ENCODE data around the gene LRIT3. TPM values are rescaled to one million over a fixed set of nuclear protein-coding genes. Genes with fewer than 3 reads are reported as not detected.
"Not testable (repeated sequence)": the region's sequence is repeated elsewhere in the genome, so short reads cannot be mapped to it uniquely, and the experiment has no call there.

LRIT3 gene
- total RNA-seq, 1 experiment from 2014 or later = 0.19 TPM

- H3K27ac ChIP-seq (ENCODE audit: low read length) = no peak within 1 kb of the TSS
- no peak for DNase-seq
- H3K27me3 ChIP-seq (ENCODE audit: low read length) = no peaks in the 10 kb centered on the region
Observed at GRCh38 chr4:109827672-109828071, 20.2 kb upstream of the LRIT3 start, which contains the start of gene RRH. TSS of gene RRH (plus strand) at chr4:109827972. CDS start at chr4:109828028, 56 bp downstream.

GRCh38 chr4:109833756-109834155, 14.2 kb upstream of the LRIT3 start:
- Histone ChIP-seq H3K4me3 (ENCODE audit: low read length) (no peak overlapping the region), H3K4me1 (ENCODE audit: low read length) (no peaks in the 10 kb centered on the region), H3K9me3 (ENCODE audit: low read length) (no peaks in the 10 kb centered on the region), H2AFZ (ENCODE audit: low read length) (no peak overlapping the region), H3K27me3 (ENCODE audit: low read length) (no peaks in the 10 kb centered on the region), H3K9me2 (replicated peaks; ENCODE audit: insufficient read depth, low read length) (no peaks in the 10 kb centered on the region), H3K9ac (ENCODE audit: low read length) (no peak overlapping the region), H3K36me3 (ENCODE audit: insufficient read depth, low read length) (no peaks in the 10 kb centered on the region), H3K27ac (ENCODE audit: low read length) (no peak overlapping the region), H3K79me2 (ENCODE audit: low read length) (no peaks in the 10 kb centered on the region), H4K20me1 (ENCODE audit: insufficient read depth, low read depth, low read length) (no peaks in the 10 kb centered on the region), H3K4me2 (ENCODE audit: low read depth, low read length, poor library complexity, severe bottlenecking) (no peak overlapping the region)
- DNase-seq = no peak

More at GRCh38 chr4:109827672-109828071, 20.2 kb upstream of the LRIT3 start, which contains the start of gene RRH:
- H2AFZ ChIP-seq (ENCODE audit: low read length) = no peak within 1 kb of the TSS
- H3K9ac ChIP-seq (ENCODE audit: low read length) = no peak within 1 kb of the TSS
- H3K9me3 ChIP-seq (ENCODE audit: low read length) = no peaks in the 10 kb centered on the region
- peaks cover 2% of the 10 kb centered on the region; the same call in 1 of the 2 replicates for H3K79me2 ChIP-seq (ENCODE audit: low read length)
- peaks cover 28% of the 10 kb centered on the region; the same call in 1 of the 2 replicates for H3K36me3 ChIP-seq (ENCODE audit: insufficient read depth, low read length)
- H3K9me2 ChIP-seq (replicated peaks; ENCODE audit: insufficient read depth, low read length) = no peaks in the 10 kb centered on the region
- no peaks in the 10 kb centered on the region for H3K4me1 ChIP-seq (ENCODE audit: low read length)
- H4K20me1 ChIP-seq (ENCODE audit: insufficient read depth, low read depth, low read length) = no peaks in the 10 kb centered on the region
- H3K4me2 ChIP-seq (ENCODE audit: low read depth, low read length, poor library complexity, severe bottlenecking) = no peak within 1 kb of the TSS
- no peak within 1 kb of the TSS for H3K4me3 ChIP-seq (ENCODE audit: low read length)

- no peak overlapping the region for H3K27ac ChIP-seq (ENCODE audit: low read length)
- no peaks in the 10 kb centered on the region for H3K27me3 ChIP-seq (ENCODE audit: low read length)
- H3K4me2 ChIP-seq (ENCODE audit: low read depth, low read length, poor library complexity, severe bottlenecking) = no peak overlapping the region
- no peaks in the 10 kb centered on the region for H3K36me3 ChIP-seq (ENCODE audit: insufficient read depth, low read length)
- H3K9me2 ChIP-seq (replicated peaks; ENCODE audit: insufficient read depth, low read length) = no peaks in the 10 kb centered on the region
- H3K4me3 ChIP-seq (ENCODE audit: low read length) = no peak overlapping the region
- H4K20me1 ChIP-seq (ENCODE audit: insufficient read depth, low read depth, low read length) = no peaks in the 10 kb centered on the region
- no peaks in the 10 kb centered on the region for H3K4me1 ChIP-seq (ENCODE audit: low read length)
- H3K9me3 ChIP-seq (ENCODE audit: low read length) = no peaks in the 10 kb centered on the region
- no peak for DNase-seq
- no peak overlapping the region for H2AFZ ChIP-seq (ENCODE audit: low read length)
- no peak overlapping the region for H3K9ac ChIP-seq (ENCODE audit: low read length)
- no peaks in the 10 kb centered on the region for H3K79me2 ChIP-seq (ENCODE audit: low read length)
Observed at GRCh38 chr4:109836985-109837384, 10.9 kb upstream of the LRIT3 start.

DNA sequence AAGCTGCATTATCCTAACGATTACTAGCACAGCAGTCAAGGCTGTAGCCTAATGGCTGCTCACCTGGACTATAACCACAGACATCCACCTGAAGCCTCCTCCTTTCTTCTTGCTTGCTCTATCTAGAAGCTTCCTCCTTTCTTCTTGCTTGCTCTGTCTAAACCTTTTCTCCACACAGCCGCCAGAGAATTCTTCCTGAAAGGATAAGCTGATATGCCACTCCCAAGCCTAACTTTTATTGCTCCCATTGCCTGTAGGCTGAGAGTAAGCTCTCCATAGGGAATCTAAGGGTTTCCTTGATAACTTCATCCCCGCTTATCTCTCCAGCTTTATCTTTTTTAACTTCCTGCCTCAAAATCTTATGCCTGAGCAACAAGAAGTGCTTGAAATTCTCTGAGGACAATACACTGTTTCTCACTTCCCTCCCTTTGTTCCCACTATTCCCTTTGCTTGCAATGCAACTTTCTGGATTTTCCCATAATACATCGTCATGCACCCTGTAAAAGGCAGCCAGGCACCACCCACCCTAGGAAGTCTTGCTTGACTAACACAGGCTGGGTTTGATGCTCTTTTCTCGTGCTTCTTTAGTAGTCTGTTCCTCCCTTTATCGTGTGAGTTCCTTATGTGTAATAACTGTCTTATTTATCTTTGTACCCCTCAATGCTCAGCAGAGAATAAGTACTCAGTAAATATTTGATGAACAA, 1.4 kb upstream of the LRIT3 start:
- Histone ChIP-seq H3K4me1 (ENCODE audit: low read length) (no peaks in the 10 kb centered on the region), H3K9me2 (replicated peaks; ENCODE audit: insufficient read depth, low read length) (no peaks in the 10 kb centered on the region), H3K9ac (ENCODE audit: low read length) (no peak overlapping the region), H3K4me2 (ENCODE audit: low read depth, low read length, poor library complexity, severe bottlenecking) (no peak overlapping the region), H3K79me2 (ENCODE audit: low read length) (no peaks in the 10 kb centered on the region), H3K27ac (ENCODE audit: low read length) (no peak overlapping the region), H3K27me3 (ENCODE audit: low read length) (no peaks in the 10 kb centered on the region), H2AFZ (ENCODE audit: low read length) (no peak overlapping the region), H3K9me3 (ENCODE audit: low read length) (no peaks in the 10 kb centered on the region), H3K36me3 (ENCODE audit: insufficient read depth, low read length) (no peaks in the 10 kb centered on the region), H3K4me3 (ENCODE audit: low read length) (no peak overlapping the region), H4K20me1 (ENCODE audit: insufficient read depth, low read depth, low read length) (no peaks in the 10 kb centered on the region)
- no peak for DNase-seq

- Histone ChIP-seq H3K9me2 (replicated peaks; ENCODE audit: insufficient read depth, low read length) (no peaks in the 10 kb centered on the region), H3K36me3 (ENCODE audit: insufficient read depth, low read length) (no peaks in the 10 kb centered on the region)
Observed at GRCh38 chr4:109848501-109848900, 594 bp downstream of the LRIT3 start.

GRCh38 chr4:109850601-109851000, 2.7 kb downstream of the LRIT3 start:
- Histone ChIP-seq H3K9ac (ENCODE audit: low read length) (no peak overlapping the region), H3K9me3 (ENCODE audit: low read length) (no peaks in the 10 kb centered on the region), H3K79me2 (ENCODE audit: low read length) (no peaks in the 10 kb centered on the region), H3K27ac (ENCODE audit: low read length) (no peak overlapping the region), H3K36me3 (ENCODE audit: insufficient read depth, low read length) (no peaks in the 10 kb centered on the region), H4K20me1 (ENCODE audit: insufficient read depth, low read depth, low read length) (no peaks in the 10 kb centered on the region), H3K27me3 (ENCODE audit: low read length) (no peaks in the 10 kb centered on the region), H3K4me2 (ENCODE audit: low read depth, low read length, poor library complexity, severe bottlenecking) (no peak overlapping the region), H2AFZ (ENCODE audit: low read length) (no peak overlapping the region), H3K4me1 (ENCODE audit: low read length) (no peaks in the 10 kb centered on the region), H3K4me3 (ENCODE audit: low read length) (no peak overlapping the region), H3K9me2 (replicated peaks; ENCODE audit: insufficient read depth, low read length) (no peaks in the 10 kb centered on the region)
- DNase-seq = no peak

More at GRCh38 chr4:109848501-109848900, 594 bp downstream of the LRIT3 start:
- no peaks in the 10 kb centered on the region for H4K20me1 ChIP-seq (ENCODE audit: insufficient read depth, low read depth, low read length)
- no peak overlapping the region for H3K9ac ChIP-seq (ENCODE audit: low read length)
- H3K4me2 ChIP-seq (ENCODE audit: low read depth, low read length, poor library complexity, severe bottlenecking) = no peak overlapping the region
- no peaks in the 10 kb centered on the region for H3K79me2 ChIP-seq (ENCODE audit: low read length)
- H3K9me3 ChIP-seq (ENCODE audit: low read length) = no peaks in the 10 kb centered on the region
- no peaks in the 10 kb centered on the region for H3K4me1 ChIP-seq (ENCODE audit: low read length)
- DNase-seq = no peak
- H3K4me3 ChIP-seq (ENCODE audit: low read length) = no peak overlapping the region
- H2AFZ ChIP-seq (ENCODE audit: low read length) = no peak overlapping the region
- no peak overlapping the region for H3K27ac ChIP-seq (ENCODE audit: low read length)
- no peaks in the 10 kb centered on the region for H3K27me3 ChIP-seq (ENCODE audit: low read length)

- H3K9me2 ChIP-seq (replicated peaks; ENCODE audit: insufficient read depth, low read length); H3K4me3 ChIP-seq (ENCODE audit: low read length); H3K9ac ChIP-seq (ENCODE audit: low read length); H3K4me1 ChIP-seq (ENCODE audit: low read length); H3K79me2 ChIP-seq (ENCODE audit: low read length); H3K27ac ChIP-seq (ENCODE audit: low read length); DNase-seq; H4K20me1 ChIP-seq (ENCODE audit: insufficient read depth, low read depth, low read length); H2AFZ ChIP-seq (ENCODE audit: low read length); H3K27me3 ChIP-seq (ENCODE audit: low read length); H3K4me2 ChIP-seq (ENCODE audit: low read depth, low read length, poor library complexity, severe bottlenecking); H3K36me3 ChIP-seq (ENCODE audit: insufficient read depth, low read length): not testable (repeated sequence)
- peaks cover 19% of the 10 kb centered on the region for H3K9me3 ChIP-seq (ENCODE audit: low read length)
Observed at GRCh38 chr4:109859426-109860300, 11.8 kb downstream of the LRIT3 start.

DNA sequence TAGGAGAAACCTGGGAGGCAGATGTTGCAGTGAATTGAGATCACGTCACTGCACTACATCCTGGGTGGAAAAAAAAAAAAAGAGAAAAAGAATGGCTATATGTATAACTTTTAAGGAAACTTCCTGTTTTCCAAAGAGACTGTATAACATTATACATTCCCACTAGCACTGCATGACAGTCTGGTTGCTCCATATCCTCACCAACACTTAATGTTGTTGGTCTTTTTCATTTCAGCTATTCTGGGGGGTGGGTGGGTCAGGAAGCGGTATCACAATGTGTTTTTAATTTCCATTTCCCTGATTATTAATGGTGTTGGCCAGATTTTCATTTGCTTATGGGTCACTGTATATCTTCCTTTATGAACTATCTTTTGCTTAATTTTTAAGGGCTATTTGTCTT, 13.4 kb downstream of the LRIT3 start:
- Histone ChIP-seq H3K36me3 (ENCODE audit: insufficient read depth, low read length) (no peaks in the 10 kb centered on the region), H3K9me3 (ENCODE audit: low read length) (peaks cover 19% of the 10 kb centered on the region), H3K4me3 (ENCODE audit: low read length) (no peak overlapping the region), H3K9me2 (replicated peaks; ENCODE audit: insufficient read depth, low read length) (no peaks in the 10 kb centered on the region), H3K27me3 (ENCODE audit: low read length) (no peaks in the 10 kb centered on the region; the same call in 1 of the 2 replicates), H4K20me1 (ENCODE audit: insufficient read depth, low read depth, low read length) (no peaks in the 10 kb centered on the region), H3K79me2 (ENCODE audit: low read length) (no peaks in the 10 kb centered on the region), H3K4me2 (ENCODE audit: low read depth, low read length, poor library complexity, severe bottlenecking) (no peak overlapping the region), H3K9ac (ENCODE audit: low read length) (no peak overlapping the region), H3K27ac (ENCODE audit: low read length) (no peak overlapping the region), H3K4me1 (ENCODE audit: low read length) (no peaks in the 10 kb centered on the region), H2AFZ (ENCODE audit: low read length) (no peak overlapping the region)
- DNase-seq = no peak
